ENCODE results near the gene HS2ST1.

HS2ST1 gene

GRCh38 chr1:86913399-86913895 is 988 bp upstream of the HS2ST1 start:
- TF ChIP-seq CTCF (IDR thresholded peaks at IDR 0.05; ENCODE audit: insufficient read depth, low read depth, low read length, missing control alignments): no peak
- DNase-seq (ENCODE audit: low read depth): peak; percentile 40

GRCh38 chr1:86913896-86914600 is 387 bp upstream of the HS2ST1 start, which contains the start of gene SELENOF:
SELENOF (minus strand) TSS chr1:86914126; CDS start chr1:86914111, 15 bp downstream.
- peak within 1 kb of the TSS; percentile 90 for H3K4me3 ChIP-seq (ENCODE audit: low read length)
- peak; percentile 100 for DNase-seq (ENCODE audit: low read depth)
- no peak for TF ChIP-seq CTCF (IDR thresholded peaks at IDR 0.05; ENCODE audit: insufficient read depth, low read depth, low read length, missing control alignments)

More at GRCh38 chr1:86913399-86913895, 988 bp upstream of the HS2ST1 start:
- peak overlapping the region; percentile 89 for H3K4me3 ChIP-seq (ENCODE audit: low read length)

- DNase-seq (ENCODE audit: low read depth): peak; percentile 67
- peak overlapping the region; percentile 90 for H3K4me3 ChIP-seq (ENCODE audit: low read length)
- no peak for TF ChIP-seq CTCF (IDR thresholded peaks at IDR 0.05; ENCODE audit: insufficient read depth, low read depth, low read length, missing control alignments)
Measured at GRCh38 chr1:86914998-86915736, 732 bp downstream of the HS2ST1 start.

DNA sequence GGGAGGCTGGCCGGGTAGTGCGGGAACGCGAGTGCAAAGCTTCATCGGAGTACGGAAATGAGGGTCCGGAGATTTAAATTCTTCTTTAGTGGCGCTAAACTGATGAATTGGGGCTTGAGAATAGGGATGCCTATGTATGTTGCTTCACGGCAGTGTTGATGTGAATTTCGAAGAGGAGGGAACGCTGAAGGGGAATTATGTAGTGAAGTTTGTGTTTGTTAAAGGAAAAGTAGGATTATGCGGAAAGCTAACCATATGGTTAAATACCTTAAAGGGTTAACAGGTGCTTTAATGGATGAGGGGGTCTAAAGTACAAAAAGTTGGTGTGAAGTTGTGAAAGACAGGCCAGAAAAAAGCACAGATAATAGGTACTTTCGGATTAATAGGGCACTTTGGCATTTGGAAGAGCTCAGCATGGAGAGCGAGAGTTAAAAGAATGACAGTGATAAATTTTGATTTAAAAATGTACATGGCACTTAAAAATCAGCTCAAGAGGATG is 1.4 kb downstream of the HS2ST1 start:
- H3K4me3 ChIP-seq (ENCODE audit: low read length): peak overlapping the region; percentile 90
- DNase-seq (ENCODE audit: low read depth): no peak
- no peak for TF ChIP-seq CTCF (IDR thresholded peaks at IDR 0.05; ENCODE audit: insufficient read depth, low read depth, low read length, missing control alignments)

GRCh38 chr1:86916752-86917151 is 2.3 kb downstream of the HS2ST1 start:
- no peak for TF ChIP-seq CTCF (IDR thresholded peaks at IDR 0.05; ENCODE audit: insufficient read depth, low read depth, low read length, missing control alignments)
- DNase-seq (ENCODE audit: low read depth): no peak
- H3K4me3 ChIP-seq (ENCODE audit: low read length): no peak overlapping the region

DNA sequence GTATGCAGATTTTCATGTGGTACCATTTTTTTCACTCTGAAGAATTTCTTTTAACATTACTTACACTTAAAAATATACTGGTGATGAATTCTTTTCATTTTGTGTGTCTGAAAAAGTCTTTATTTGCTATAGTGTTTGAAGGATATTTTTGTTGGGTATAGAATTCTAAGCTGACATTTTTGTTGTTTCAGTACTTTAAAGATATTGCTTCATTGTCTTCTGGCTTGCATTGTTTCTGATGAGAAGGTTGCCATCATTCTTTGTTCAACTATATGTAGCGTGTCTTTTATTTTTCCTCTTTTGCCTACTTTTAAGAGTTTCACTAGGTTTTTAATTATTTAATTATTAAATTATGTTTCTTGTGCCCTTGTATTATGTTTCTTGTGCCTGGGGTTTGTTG is 8.0 kb downstream of the HS2ST1 start:
- no peak for DNase-seq (ENCODE audit: low read depth)
- no peak overlapping the region for H3K4me3 ChIP-seq (ENCODE audit: low read length)
- no peak for TF ChIP-seq CTCF (IDR thresholded peaks at IDR 0.05; ENCODE audit: insufficient read depth, low read depth, low read length, missing control alignments)
